GM12891 (cell line): Measurements from ENCODE around the gene HTT.

Experiments
- POLR2A ChIP-seq: IDR thresholded peaks from 2 replicates; pipeline ENCODE4 v1.6.1; 2011; ENCODE audit warnings: low read depth, low read length, control low read depth
- POU2F2 ChIP-seq: IDR thresholded peaks from 2 replicates; pipeline ENCODE4 v1.6.1; 2011; ENCODE audit warnings: low read depth, mild to moderate bottlenecking, control low read depth, low read length, moderate library complexity
- SPI1 ChIP-seq: IDR thresholded peaks from 2 replicates; pipeline ENCODE4 v1.6.1; 2011; ENCODE audit warnings: low read depth, low read length, control low read depth
- TAF1 ChIP-seq: IDR thresholded peaks from 2 replicates; pipeline ENCODE4 v1.6.1; 2011; ENCODE audit warnings: low read depth, low read length, control low read depth

GRCh38 chr4:3059943-3060342 lies 14.5 kb upstream of the HTT start:
- TF ChIP-seq POLR2A (no peak), TAF1 (no peak), POU2F2 (no peak), SPI1 (no peak)
